Adrenal gland (tissue), 12 donors: ENCODE results near the gene SESN1. TPM values are rescaled to one million over a fixed set of nuclear protein-coding genes. Genes with fewer than 3 reads are reported as not detected.

Experiments
- DNase-seq, 7 donors: peaks; one replicate each; pipeline ENCODE4 v3.0.0-alpha.2; 2019 to 2020
- H3K27ac ChIP-seq, 5 donors: fragments of 200-600 bp; sonication (generic) in 4 of 5; 1 replicate in 3 of 5; 2 replicates in 2 of 5; pipeline versions ENCODE4 v1.5.1 to v1.8.0; 2016 to 2020; ENCODE audit warnings: mild to moderate bottlenecking in 1 of 5
- H3K27me3 ChIP-seq: fragments of 200-600 bp; 2 replicates; pipeline ENCODE4 v1.8.0; 2021
- H3K36me3 ChIP-seq, 2 donors: fragments of 200-600 bp; replicated peaks in 1 of 2; 1 replicate in 1 of 2; 2 replicates in 1 of 2; pipeline versions ENCODE4 v1.5.1 to v1.8.0; 2018 to 2022
- H3K4me1 ChIP-seq, 2 donors: fragments of 200-600 bp; replicated peaks in 1 of 2; 1 replicate in 1 of 2; 2 replicates in 1 of 2; pipeline versions ENCODE4 v1.5.1 to v1.8.0; 2018 to 2021
- H3K4me3 ChIP-seq, 4 donors: fragments of 200-600 bp; sonication (generic) in 3 of 4; one replicate each; pipeline ENCODE4 v1.5.1; 2016 to 2018
- H3K9me3 ChIP-seq, 3 donors: fragments of 200-600 bp; sonication (generic) in 1 of 3; replicated peaks in 1 of 3; 1 replicate in 2 of 3; 2 replicates in 1 of 3; pipeline versions ENCODE4 v1.5.1 to v1.8.0; 2016 to 2021
- POLR2A ChIP-seq, 2 donors: fragments of 450-650 bp; IDR thresholded peaks; one replicate each; pipeline ENCODE4 v1.6.1; 2017; ENCODE audit warnings: antibody characterized with exemption in 2 of 2, mild to moderate bottlenecking in 2 of 2, moderate library complexity in 1 of 2
- WGBS, 4 donors: extraction: QIAGEN DNeasy Blood & Tissue Kit in 2 of 4; methylation state at CpG; one replicate each; pipeline versions ENCODE4 v1.1.5 to v1.1.7; 2013 to 2017; 5-methylcytosine and 5-hydroxymethylcytosine counted together
- intact Hi-C, 2 donors: fragments of 100-400 bp; cut with DNase I; formaldehyde crosslinking; loops; one replicate each; pipeline versions ENCODE4 v1.14.1 to v1.15.0; 2022 to 2023
- polyA plus RNA-seq, 3 donors: library from polyadenylated mRNA; stranded (reverse); fragments of 200-250 nt in 2 of 3; fragments of 350-450 nt in 1 of 3; fragmentation: Illumina TruSeq in 1 of 3; extraction: RNeasy Lipid Tissue Mini Kit (QIAGEN cat#74804) in 1 of 3; gene quantifications; one replicate each; pipeline ENCODE4 v1.2.3, GENCODE V29; 2013 to 2014
- total RNA-seq, 9 donors: library from RNA; depleted of rRNA in 4 of 9; stranded (reverse); fragments of >200 nt in 4 of 9; fragments of 120-200 nt in 1 of 9; fragmentation: NEBNext Ultra II Directional in 1 of 9; extraction: Animal tissue kit (Norgen Biotek cat#: 25700) in 1 of 9; gene quantifications; one replicate each; pipeline versions ENCODE4 v1.1.0 to v1.2.4, GENCODE V29; 2013 to 2023
- TF ChIP-seq, protein P1 (sequence below), 6 experiments: fragments of 450-650 bp in 4 of 6; fragments of 200-600 bp in 2 of 6; sonication (generic) in 1 of 6; IDR thresholded peaks; 1 replicate in 5 of 6; 2 replicates in 1 of 6; pipeline versions ENCODE4 v1.5.1 to v1.8.0; 2016 to 2021; ENCODE audit warnings: antibody characterized with exemption in 6 of 6, mild to moderate bottlenecking in 2 of 6, moderate library complexity in 1 of 6
- donor health status: healthy with polysubstance abuse.
- donor health status: Bipolar disorder and iron deficiency.
- donor health status: DM: yes; HTN: yes; CAD: no.
- donor health status: DM: no; HTN: no; CAD: no.
- donor health status: DM: no; HTN: no; CAD: no.
- donor health status: DM: yes; HTN: yes; CAD: no.

Gene SESN1
- total and polyA plus RNA-seq, 12 donors, result 14.2 to 72.7 (median 42.5) TPM

DNA sequence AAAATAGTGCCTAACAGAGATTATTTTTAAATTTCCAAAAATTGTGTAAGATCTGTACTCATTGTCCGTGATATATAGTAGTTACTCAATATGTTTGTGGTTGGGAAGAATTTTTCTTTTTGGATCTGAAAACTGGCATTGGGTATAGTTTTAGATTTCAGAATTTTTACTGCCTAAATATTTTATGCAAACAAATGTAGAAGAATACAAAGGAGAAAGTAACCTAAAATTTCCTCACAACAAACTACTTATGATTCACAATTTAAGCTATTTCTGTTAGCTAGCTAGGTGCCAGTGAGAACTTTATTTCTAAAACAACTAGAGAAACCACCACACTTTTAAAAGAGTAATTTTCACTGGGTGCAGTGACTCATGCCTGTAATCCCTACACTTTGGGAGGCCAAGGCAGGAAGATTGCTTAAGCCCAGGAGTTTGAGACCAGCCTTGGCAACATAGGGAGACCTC, 38.8 kb downstream of the SESN1 start:
- intact Hi-C loops, result no loop called here
- Histone ChIP-seq H3K4me3 (no peak overlapping the region), H3K27me3 (no peaks in the 10 kb centered on the region), H3K36me3 (no peaks in the 10 kb centered on the region), H3K27ac (peak overlapping the region in 1 of 5 donors; percentile 29), H3K9me3 (no peaks in the 10 kb centered on the region), H3K4me1 (peaks cover 25 to 54% of the 10 kb centered on the region in 2 donors)
- DNase-seq, result peak in 1 of 7 donors; percentile 6
- TF ChIP-seq POLR2A (IDR thresholded peaks at IDR 0.05), result no peak
- TF ChIP-seq, protein P1, sequence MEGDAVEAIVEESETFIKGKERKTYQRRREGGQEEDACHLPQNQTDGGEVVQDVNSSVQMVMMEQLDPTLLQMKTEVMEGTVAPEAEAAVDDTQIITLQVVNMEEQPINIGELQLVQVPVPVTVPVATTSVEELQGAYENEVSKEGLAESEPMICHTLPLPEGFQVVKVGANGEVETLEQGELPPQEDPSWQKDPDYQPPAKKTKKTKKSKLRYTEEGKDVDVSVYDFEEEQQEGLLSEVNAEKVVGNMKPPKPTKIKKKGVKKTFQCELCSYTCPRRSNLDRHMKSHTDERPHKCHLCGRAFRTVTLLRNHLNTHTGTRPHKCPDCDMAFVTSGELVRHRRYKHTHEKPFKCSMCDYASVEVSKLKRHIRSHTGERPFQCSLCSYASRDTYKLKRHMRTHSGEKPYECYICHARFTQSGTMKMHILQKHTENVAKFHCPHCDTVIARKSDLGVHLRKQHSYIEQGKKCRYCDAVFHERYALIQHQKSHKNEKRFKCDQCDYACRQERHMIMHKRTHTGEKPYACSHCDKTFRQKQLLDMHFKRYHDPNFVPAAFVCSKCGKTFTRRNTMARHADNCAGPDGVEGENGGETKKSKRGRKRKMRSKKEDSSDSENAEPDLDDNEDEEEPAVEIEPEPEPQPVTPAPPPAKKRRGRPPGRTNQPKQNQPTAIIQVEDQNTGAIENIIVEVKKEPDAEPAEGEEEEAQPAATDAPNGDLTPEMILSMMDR (IDR thresholded peaks at IDR 0.05), result no peak
- WGBS, 4 donors, result 69 to 94% (median 73%) methylated on average over 1 of the region's 1 CpG

DNA sequence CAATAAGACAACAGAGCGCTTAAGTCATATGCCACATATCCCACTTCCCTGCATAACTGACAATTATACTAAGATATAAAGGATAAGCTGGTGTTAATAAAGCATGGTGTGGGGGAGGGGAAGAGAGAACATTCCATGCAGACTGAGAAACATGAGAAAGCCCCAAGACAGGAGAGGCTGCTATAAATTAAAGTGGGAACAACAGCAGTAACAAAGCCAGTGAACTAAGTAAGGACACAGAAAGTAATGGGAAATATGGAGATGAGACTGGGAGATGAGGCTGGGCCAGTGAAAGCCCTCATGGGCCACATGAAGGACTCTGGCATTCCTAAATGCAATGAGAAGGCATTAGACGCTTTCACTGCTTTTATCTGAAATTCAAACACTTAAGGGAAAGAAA, 41.3 kb downstream of the SESN1 start:
- H3K4me1 ChIP-seq, result peaks cover 1 to 34% of the 10 kb centered on the region in 2 donors
- no peaks in the 10 kb centered on the region for H3K27me3 ChIP-seq
- 92 to 96% (median 94%) methylated on average over 2 of the region's 2 CpGs for WGBS, 4 donors
- no peak overlapping the region for H3K4me3 ChIP-seq
- no peak overlapping the region for H3K27ac ChIP-seq
- no peak for DNase-seq
- TF ChIP-seq, protein P1 (IDR thresholded peaks at IDR 0.05), result no peak
- TF ChIP-seq POLR2A (IDR thresholded peaks at IDR 0.05), result no peak
- no peaks in the 10 kb centered on the region for H3K36me3 ChIP-seq
- H3K9me3 ChIP-seq, result no peaks in the 10 kb centered on the region
- intact Hi-C loops, result no loop called here

DNA sequence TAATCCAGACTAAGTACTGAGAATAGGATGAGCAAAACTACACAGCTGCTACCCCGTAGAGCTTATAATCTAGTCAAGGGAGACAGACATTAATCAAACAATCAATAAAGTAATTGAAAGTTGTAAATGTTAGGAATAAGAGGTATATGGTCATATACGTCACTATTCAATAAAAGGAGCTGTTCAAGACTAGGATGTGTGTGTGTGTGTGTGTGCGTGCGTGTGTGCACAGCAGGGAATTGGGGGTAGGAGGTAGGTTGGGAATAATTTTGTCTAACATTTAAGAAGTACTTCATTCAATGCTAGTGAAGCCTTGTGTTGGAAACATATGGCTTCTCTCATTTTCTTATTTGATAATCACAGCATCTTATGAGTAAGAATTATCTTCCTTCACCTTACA, 41.8 kb downstream of the SESN1 start:
- Histone ChIP-seq H3K4me3 (no peak overlapping the region), H3K27ac (no peak overlapping the region), H3K27me3 (no peaks in the 10 kb centered on the region), H3K9me3 (no peaks in the 10 kb centered on the region), H3K36me3 (no peaks in the 10 kb centered on the region), H3K4me1 (peaks cover 0 to 36% of the 10 kb centered on the region in 2 donors)
- DNase-seq, result no peak
- intact Hi-C loops, result no loop called here
- 93 to 96% (median 94%) methylated on average over 4 of the region's 4 CpGs for WGBS, 4 donors
- no peak for TF ChIP-seq POLR2A (IDR thresholded peaks at IDR 0.05)
- TF ChIP-seq, protein P1 (IDR thresholded peaks at IDR 0.05), result no peak

DNA sequence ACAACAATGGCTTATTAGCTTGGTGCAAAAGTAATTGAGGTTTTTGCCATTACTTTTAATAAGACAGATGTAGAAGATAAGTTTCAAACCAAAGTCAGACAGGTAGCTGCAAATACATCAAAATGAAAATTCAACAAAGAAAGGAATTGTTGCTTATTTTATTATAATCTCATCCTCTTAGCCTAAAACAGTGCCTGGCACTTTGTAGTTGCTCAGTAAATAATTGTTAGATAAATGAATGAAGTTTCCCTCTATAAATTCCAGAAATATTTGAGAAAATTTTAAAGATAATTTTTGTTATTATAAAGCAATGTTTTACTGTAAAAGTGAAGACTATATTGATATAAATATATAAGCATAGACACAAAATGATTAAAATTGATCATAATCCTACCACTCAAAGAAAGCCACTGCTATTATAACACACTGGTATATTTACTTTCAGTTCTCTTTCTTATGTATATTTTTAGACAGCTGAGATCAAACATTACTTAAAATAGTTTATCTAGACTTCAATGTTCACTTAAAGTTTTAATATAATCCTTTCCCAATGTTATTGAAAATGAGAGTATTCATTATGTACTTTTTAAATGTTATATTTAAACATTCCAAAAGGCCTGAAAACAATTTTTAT, 42.5 kb downstream of the SESN1 start:
- DNase-seq, result no peak
- no peak for TF ChIP-seq POLR2A (IDR thresholded peaks at IDR 0.05)
- TF ChIP-seq, protein P1 (IDR thresholded peaks at IDR 0.05), result no peak
- no peaks in the 10 kb centered on the region for H3K9me3 ChIP-seq
- no peak overlapping the region for H3K27ac ChIP-seq
- no peaks in the 10 kb centered on the region for H3K27me3 ChIP-seq
- H3K4me1 ChIP-seq, result peaks cover 0 to 36% of the 10 kb centered on the region in 2 donors
- H3K4me3 ChIP-seq, result no peak overlapping the region
- intact Hi-C loops, result no loop called here
- H3K36me3 ChIP-seq, result no peaks in the 10 kb centered on the region
